Erythroblast (primary cell): ENCODE data around the gene RAX2.

Experiments used
- DNase-seq, 2 experiments: peaks; one replicate each; lab custom pipeline; 2025; lab: John Stamatoyannopoulos, UW
- GATA1 ChIP-seq: IDR thresholded peaks from 2 replicates; pipeline ENCODE4 v1.6.1; 2011; ENCODE audit warnings: low read depth, mild to moderate bottlenecking, control low read depth, low read length, moderate library complexity
- POLR2A ChIP-seq: IDR thresholded peaks from 2 replicates; pipeline ENCODE4 v1.6.1; 2011; ENCODE audit warnings: mild to moderate bottlenecking, low read length

The RAX2 gene

GRCh38 chr19:3788996-3789778, 17.2 kb upstream of the RAX2 start:
- DNase-seq, result no peak
- no peak for TF ChIP-seq GATA1
- TF ChIP-seq POLR2A, result no peak

GRCh38 chr19:3785938-3786824, 14.2 kb upstream of the RAX2 start, which contains the start of gene MATK:
Gene MATK, minus strand, starts transcription at chr19:3786381. Its CDS starts 1,246 bp downstream, at chr19:3785135.
- TF ChIP-seq GATA1 (no peak), POLR2A (no peak)
- no peak for DNase-seq

GRCh38 chr19:3785451-3785937, 13.5 kb upstream of the RAX2 start:
- no peak for DNase-seq
- no peak for TF ChIP-seq GATA1
- TF ChIP-seq POLR2A, result no peak

- no peak for TF ChIP-seq POLR2A
- no peak for TF ChIP-seq GATA1
- DNase-seq, result no peak
Observed at GRCh38 chr19:3784607-3785450, 12.8 kb upstream of the RAX2 start.

GRCh38 chr19:3783660-3784584, 11.9 kb upstream of the RAX2 start:
- no peak for DNase-seq
- no peak for TF ChIP-seq POLR2A

GRCh38 chr19:3782903-3783302, 10.9 kb upstream of the RAX2 start:
- no peak for DNase-seq
- no peak for TF ChIP-seq GATA1

GRCh38 chr19:3782330-3782729, 10.3 kb upstream of the RAX2 start:
- no peak for DNase-seq
- TF ChIP-seq GATA1 (no peak), POLR2A (no peak)

GRCh38 chr19:3781603-3782002, 9.6 kb upstream of the RAX2 start:
- no peak for TF ChIP-seq GATA1
- no peak for TF ChIP-seq POLR2A
- no peak for DNase-seq

GRCh38 chr19:3780786-3781304, 8.8 kb upstream of the RAX2 start:
- TF ChIP-seq GATA1 (no peak), POLR2A (no peak)
- DNase-seq, result no peak

GRCh38 chr19:3778899-3779723, 7.1 kb upstream of the RAX2 start:
- no peak for DNase-seq
- TF ChIP-seq GATA1 (no peak), POLR2A (no peak)

GRCh38 chr19:3778104-3778867, 6.3 kb upstream of the RAX2 start:
- DNase-seq, result no peak
- TF ChIP-seq GATA1, result no peak
- no peak for TF ChIP-seq POLR2A
